Hepatocyte (in vitro differentiated cells): ENCODE results near the gene CEP250.

Experiments
- CTCF ChIP-seq: fragments of 200-600 bp; sonication (generic); IDR thresholded peaks from 2 replicates; pipeline ENCODE4 v1.5.1; 2016; ENCODE audit warnings: antibody characterized with exemption, mild to moderate bottlenecking; ENCODE audit not compliant: poor library complexity
- EZH2 ChIP-seq: fragments of 200-600 bp; sonication (generic); IDR thresholded peaks from 2 replicates; pipeline ENCODE4 v1.6.1; 2016; ENCODE audit warnings: antibody characterized with exemption, mild to moderate bottlenecking, borderline replicate concordance
- EZH2phosphoT487 ChIP-seq: fragments of 200-600 bp; sonication (generic); IDR thresholded peaks from one replicate; pipeline ENCODE4 v1.6.1; 2018; ENCODE audit warnings: antibody characterized with exemption, mild to moderate bottlenecking, low read depth, moderate library complexity; ENCODE audit not compliant: unreplicated experiment, severe bottlenecking

GRCh38 chr20:35467339-35468224 lies 12.2 kb downstream of the CEP250 start:
- TF ChIP-seq CTCF (no peak), EZH2 (no peak), EZH2phosphoT487 (no peak)
